HEK293T (cell line): ENCODE results near the gene ID2.

ENCODE experiments used
- CTCF ChIA-PET: fragments of 350-600 bp; formaldehyde crosslinking; extraction: SDS; loops from one replicate; lab custom pipeline; 2021; ENCODE audit warnings: antibody characterized with exemption, inconsistent platforms; lab: Yijun Ruan, JAX
- POLR2A ChIA-PET: fragments of 350-600 bp; formaldehyde crosslinking; extraction: SDS; loops from one replicate; lab custom pipeline; 2020; ENCODE audit warnings: antibody characterized with exemption, inconsistent platforms; lab: Yijun Ruan, JAX
- DNase-seq: peaks from one replicate; pipeline ENCODE4 v3.0.0; 2012; ENCODE audit warnings: mixed read lengths; ENCODE audit errors: extremely low spot score
- ARNT ChIP-seq: fragments of 450-650 bp; IDR thresholded peaks from 2 replicates; pipeline ENCODE4 v1.6.1; 2017; ENCODE audit warnings: mild to moderate bottlenecking
- BHLHE40 ChIP-seq: fragments of 450-650 bp; IDR thresholded peaks from 2 replicates; pipeline ENCODE4 v1.6.1; 2016; ENCODE audit warnings: mild to moderate bottlenecking, moderate library complexity, borderline replicate concordance
- CTBP1 ChIP-seq: fragments of 450-650 bp; IDR thresholded peaks from 2 replicates; pipeline ENCODE4 v1.6.1; 2016; ENCODE audit warnings: borderline replicate concordance
- ELF4 ChIP-seq: fragments of 450-650 bp; IDR thresholded peaks from 2 replicates; pipeline ENCODE4 v1.6.1; 2017; ENCODE audit warnings: antibody characterized with exemption
- FOXA1 ChIP-seq: fragments of 450-650 bp; IDR thresholded peaks from 2 replicates; pipeline ENCODE4 v1.6.1; 2016; ENCODE audit warnings: mild to moderate bottlenecking
- FOXK2 ChIP-seq: fragments of 450-650 bp; IDR thresholded peaks from 2 replicates; pipeline ENCODE4 v1.6.1; 2016; ENCODE audit warnings: mild to moderate bottlenecking
- FOXM1 ChIP-seq: fragments of 450-650 bp; IDR thresholded peaks from 2 replicates; pipeline ENCODE4 v1.6.1; 2017; ENCODE audit warnings: mild to moderate bottlenecking, borderline replicate concordance
- HDGF ChIP-seq: fragments of 450-650 bp; IDR thresholded peaks from 2 replicates; pipeline ENCODE4 v1.6.1; 2017; ENCODE audit warnings: antibody characterized with exemption, borderline replicate concordance
- L3MBTL2 ChIP-seq: fragments of 450-650 bp; conservative IDR thresholded peaks from 2 replicates; pipeline ENCODE4 v1.6.1; 2016; ENCODE audit warnings: mild to moderate bottlenecking
- LEF1 ChIP-seq: fragments of 450-650 bp; IDR thresholded peaks from 2 replicates; pipeline ENCODE4 v1.6.1; 2017; ENCODE audit warnings: mild to moderate bottlenecking, borderline replicate concordance
- NFRKB ChIP-seq: fragments of 450-650 bp; IDR thresholded peaks from 2 replicates; pipeline ENCODE4 v1.6.1; 2016; ENCODE audit warnings: mild to moderate bottlenecking, moderate library complexity
- SP1 ChIP-seq: fragments of 450-650 bp; IDR thresholded peaks from 2 replicates; pipeline ENCODE4 v1.6.1; 2017
- SUZ12 ChIP-seq: fragments of 450-650 bp; IDR thresholded peaks from 2 replicates; pipeline ENCODE4 v1.6.1; 2016; ENCODE audit warnings: mild to moderate bottlenecking
- TARDBP ChIP-seq: fragments of 450-650 bp; IDR thresholded peaks from 2 replicates; pipeline ENCODE4 v1.6.1; 2016
- ZNF384 ChIP-seq: fragments of 450-650 bp; IDR thresholded peaks from 2 replicates; pipeline ENCODE4 v1.6.1; 2016
- TF ChIP-seq, protein P1 (sequence below): fragments of 450-650 bp; IDR thresholded peaks from 2 replicates; pipeline ENCODE4 v1.6.1; 2016

ID2 gene

GRCh38 chr2:8642366-8643068, 39.3 kb upstream of the ID2 start:
- no peak for DNase-seq
- ChIA-PET POLR2A (interaction anchor here (1.1 to 2.4 kb wide), 3 partner anchors 10 to 40 kb away, joined by 3 to 10 read pairs (median 3); partner anchors contain the start of gene ID2), CTCF (interaction anchor here (0.8 kb wide), 1 partner anchor 10 kb away, joined by 3 read pairs; no protein-coding TSS in a partner anchor)

GRCh38 chr2:8643250-8643995, 38.4 kb upstream of the ID2 start:
- ChIA-PET POLR2A (interaction anchor here (1.1 to 2.4 kb wide), 3 partner anchors 11 to 39 kb away, joined by 3 to 10 read pairs (median 3); partner anchors contain the start of gene ID2), CTCF (interaction anchor here (0.8 kb wide), 1 partner anchor 11 kb away, joined by 3 read pairs; no protein-coding TSS in a partner anchor)
- DNase-seq: no peak
- TF ChIP-seq, protein P1, sequence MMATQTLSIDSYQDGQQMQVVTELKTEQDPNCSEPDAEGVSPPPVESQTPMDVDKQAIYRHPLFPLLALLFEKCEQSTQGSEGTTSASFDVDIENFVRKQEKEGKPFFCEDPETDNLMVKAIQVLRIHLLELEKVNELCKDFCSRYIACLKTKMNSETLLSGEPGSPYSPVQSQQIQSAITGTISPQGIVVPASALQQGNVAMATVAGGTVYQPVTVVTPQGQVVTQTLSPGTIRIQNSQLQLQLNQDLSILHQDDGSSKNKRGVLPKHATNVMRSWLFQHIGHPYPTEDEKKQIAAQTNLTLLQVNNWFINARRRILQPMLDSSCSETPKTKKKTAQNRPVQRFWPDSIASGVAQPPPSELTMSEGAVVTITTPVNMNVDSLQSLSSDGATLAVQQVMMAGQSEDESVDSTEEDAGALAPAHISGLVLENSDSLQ: no peak

More at GRCh38 chr2:8642366-8643068, 39.3 kb upstream of the ID2 start:
- TF ChIP-seq TARDBP (no peak), FOXM1 (no peak), ELF4 (no peak), HDGF (no peak), CTBP1 (no peak), SP1 (no peak), BHLHE40 (no peak), L3MBTL2 (no peak), ARNT (no peak), ZNF384 (no peak), FOXA1 (no peak), SUZ12 (no peak)
- TF ChIP-seq, protein P1: no peak

DNA sequence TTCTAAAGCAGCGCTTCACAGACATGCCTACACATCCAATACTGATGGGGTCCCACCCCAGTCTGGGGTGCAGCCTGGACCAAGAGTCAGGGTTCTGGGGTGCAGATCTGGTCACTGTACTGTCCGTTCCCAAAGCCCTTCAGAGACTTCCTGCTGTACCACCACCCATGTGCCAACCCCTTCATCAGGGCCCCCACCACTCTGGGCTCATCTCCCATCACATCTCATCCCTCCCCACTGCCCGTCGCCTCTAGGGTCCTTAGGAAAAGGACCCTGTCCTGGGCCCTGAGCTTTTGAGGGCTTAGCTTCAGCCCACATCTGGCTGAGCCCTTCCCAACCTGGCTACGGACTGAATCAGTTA, 37.9 kb upstream of the ID2 start:
- TF ChIP-seq ELF4 (no peak), FOXA1 (no peak), ZNF384 (no peak), SUZ12 (no peak), L3MBTL2 (no peak), ARNT (no peak), BHLHE40 (no peak), FOXM1 (no peak), CTBP1 (no peak), FOXK2 (no peak), SP1 (no peak)
- TF ChIP-seq, protein P1: no peak
- DNase-seq: no peak
- ChIA-PET POLR2A (no interaction called here), CTCF (no interaction called here)

DNA sequence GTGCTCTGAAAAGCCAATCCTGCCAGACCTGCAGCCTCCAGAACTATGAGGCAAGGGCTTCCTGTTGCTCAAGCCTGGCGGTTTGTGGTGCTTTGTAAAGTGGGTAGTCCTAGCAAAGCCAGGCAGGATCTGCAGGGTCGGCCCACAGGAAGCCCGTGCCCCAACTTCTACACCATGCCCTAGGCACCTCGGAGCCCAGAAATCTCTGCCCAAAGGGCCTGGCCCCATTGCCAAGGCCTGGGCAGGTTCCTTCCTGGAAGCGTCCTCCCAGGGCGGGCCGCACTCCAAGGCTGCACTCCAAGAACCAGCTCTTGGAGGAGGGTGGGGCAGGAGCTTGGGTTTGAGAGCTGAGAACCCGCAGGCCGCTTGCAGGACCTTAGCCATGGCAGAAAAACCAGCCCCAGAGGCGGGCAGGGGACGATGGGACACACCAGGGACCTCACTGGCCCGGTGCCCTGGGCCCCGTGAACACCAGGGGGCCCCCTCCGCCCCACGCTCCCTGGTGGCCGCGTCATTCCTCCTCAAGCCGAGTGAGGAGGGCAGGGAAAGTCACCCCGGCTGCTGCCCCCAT, 37.2 kb upstream of the ID2 start:
- POLR2A ChIA-PET: no interaction called here
- DNase-seq: no peak

DNA sequence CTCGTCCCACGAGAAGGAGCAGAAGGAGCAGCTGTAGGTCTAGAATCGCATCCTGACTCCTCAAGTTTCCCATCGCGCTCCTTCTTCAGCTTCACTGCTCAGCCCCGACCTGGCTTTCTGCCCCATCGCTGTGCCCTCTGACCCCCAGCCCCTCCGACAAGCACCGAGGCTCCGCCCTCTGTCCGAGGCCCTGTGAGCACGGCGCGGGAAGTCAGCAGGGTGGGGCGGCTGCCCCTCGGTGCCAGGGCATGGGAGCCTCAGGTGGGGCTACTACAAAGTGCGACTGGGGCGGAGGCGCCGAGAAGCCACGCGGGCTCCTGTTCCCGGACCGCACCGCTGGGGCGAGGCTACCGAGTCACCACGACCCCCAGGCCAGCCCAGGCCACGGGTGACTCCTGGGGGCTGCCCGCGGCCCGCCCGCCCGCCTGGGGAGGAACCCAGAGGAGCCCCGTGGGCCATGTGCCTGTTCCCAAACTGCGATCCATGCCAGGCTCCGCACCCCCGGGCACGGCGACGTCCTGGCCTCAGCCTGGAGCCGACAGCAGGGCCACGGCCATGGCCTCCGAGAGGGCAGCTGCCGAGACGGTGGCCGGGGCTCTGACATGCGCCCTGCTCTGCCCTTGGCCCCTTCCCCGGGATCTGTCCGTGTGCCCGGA, 36.6 kb upstream of the ID2 start:
- DNase-seq: no peak
- ChIA-PET CTCF (no interaction called here), POLR2A (no interaction called here)
- TF ChIP-seq FOXK2: no peak
- no peak for TF ChIP-seq FOXA1
- no peak for TF ChIP-seq SP1
- TF ChIP-seq CTBP1: no peak
- TF ChIP-seq HDGF: no peak
- TF ChIP-seq NFRKB: no peak

More for the DNA sequence above, 37.2 kb upstream of the ID2 start:
- TF ChIP-seq TARDBP (no peak), ELF4 (no peak), FOXA1 (no peak), SP1 (no peak), BHLHE40 (no peak), SUZ12 (no peak), ARNT (no peak), FOXM1 (no peak), LEF1 (no peak), ZNF384 (no peak), HDGF (no peak), FOXK2 (no peak), L3MBTL2 (no peak)
- TF ChIP-seq, protein P1: no peak
- CTCF ChIA-PET: no interaction called here
